Cardiac septum (tissue), 1 donor: ENCODE measurements around the gene VIPR1. TPM values are rescaled to one million over a fixed set of nuclear protein-coding genes. Genes with fewer than 3 reads are reported as not detected.
"Not testable (repeated sequence)": the region's sequence is repeated elsewhere in the genome, so short reads cannot be mapped to it uniquely, and the experiment has no call there.

Experiments
- DNase-seq: peaks from one replicate; pipeline ENCODE4 v3.0.0-alpha.2; 2020; ENCODE audit warnings: low spot score
- intact Hi-C: fragments of 100-400 bp; cut with DNase I; formaldehyde crosslinking; loops from one replicate; pipeline ENCODE4 v1.14.0; 2022
- total RNA-seq: library from RNA; stranded (reverse); fragmentation: NEBNext Ultra II Directional; extraction: Animal tissue kit (Norgen Biotek cat#: 25700); gene quantifications from one replicate; pipeline ENCODE4 v1.2.1, GENCODE V29; 2021
- donor health status: DM: no; HTN: no; CAD: no.

Gene VIPR1
- total RNA-seq, 1 donor from 2014 or later: 0.89 TPM

DNA sequence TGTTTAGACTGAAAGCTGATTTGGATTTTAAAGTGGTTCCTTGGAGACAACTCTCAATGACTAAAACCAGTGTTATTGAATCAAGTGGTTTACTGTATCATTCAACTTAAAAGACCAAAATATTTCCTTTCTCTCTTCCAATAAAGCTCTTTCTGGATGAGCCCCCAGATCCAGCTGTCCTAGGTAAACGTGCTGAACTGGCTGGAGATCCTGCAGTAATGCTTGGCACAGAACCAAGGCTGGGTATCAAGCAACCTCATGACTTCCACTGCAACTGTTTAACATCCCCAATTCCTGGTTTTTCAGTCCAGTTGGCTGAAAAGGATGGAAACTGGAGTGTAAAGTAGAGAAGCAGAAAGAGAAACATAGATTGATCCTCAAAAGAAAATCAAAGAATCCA, 50.4 kb downstream of the VIPR1 start:
- no peak for DNase-seq
- intact Hi-C loops: no loop called here

DNA sequence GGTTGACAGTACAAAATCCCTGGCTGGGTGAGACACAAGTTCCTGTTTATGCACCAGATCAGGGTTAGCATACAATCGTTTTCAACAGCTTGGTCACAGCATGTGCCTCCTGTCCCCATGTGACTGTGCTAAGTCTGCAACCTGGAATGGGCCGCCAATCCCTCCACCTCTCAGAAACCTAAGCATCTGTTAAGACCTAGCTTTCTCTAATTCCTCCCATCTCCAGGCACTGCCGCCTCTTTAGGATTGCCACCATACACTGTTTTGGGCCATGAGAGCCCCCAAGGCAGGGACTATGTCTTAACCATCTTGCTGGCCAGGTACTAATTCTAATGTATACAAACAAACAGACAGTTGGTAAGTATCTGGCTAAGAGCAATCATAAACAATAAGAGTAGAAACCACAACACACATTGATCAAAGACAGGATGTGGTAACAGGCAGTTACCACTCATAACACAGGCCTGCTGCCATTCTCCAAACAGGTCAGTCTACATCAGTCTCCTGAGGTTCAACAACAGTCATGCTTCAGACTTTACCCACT, 53.7 kb downstream of the VIPR1 start:
- DNase-seq: no peak
- intact Hi-C loops: no loop called here

DNA sequence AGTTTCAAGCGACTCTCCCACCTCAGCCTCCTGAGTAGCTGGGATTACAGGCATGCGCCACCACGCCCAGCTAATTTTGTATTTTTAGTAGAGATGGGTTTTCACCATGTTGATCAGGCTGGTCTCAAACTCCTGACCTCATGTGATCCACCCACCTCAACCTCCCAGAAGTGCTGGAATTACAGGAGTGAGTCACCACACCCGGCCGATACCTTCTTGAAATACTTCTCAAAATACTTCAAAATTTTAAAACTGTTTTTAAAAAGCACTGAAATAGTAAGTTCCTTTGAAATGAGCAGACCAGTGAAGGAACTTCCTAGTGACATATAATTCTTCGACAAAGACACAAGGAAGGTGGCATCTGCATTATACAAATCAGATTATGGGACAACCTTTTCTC, 54.4 kb downstream of the VIPR1 start:
- DNase-seq, intact Hi-C loops: not testable (repeated sequence)

DNA sequence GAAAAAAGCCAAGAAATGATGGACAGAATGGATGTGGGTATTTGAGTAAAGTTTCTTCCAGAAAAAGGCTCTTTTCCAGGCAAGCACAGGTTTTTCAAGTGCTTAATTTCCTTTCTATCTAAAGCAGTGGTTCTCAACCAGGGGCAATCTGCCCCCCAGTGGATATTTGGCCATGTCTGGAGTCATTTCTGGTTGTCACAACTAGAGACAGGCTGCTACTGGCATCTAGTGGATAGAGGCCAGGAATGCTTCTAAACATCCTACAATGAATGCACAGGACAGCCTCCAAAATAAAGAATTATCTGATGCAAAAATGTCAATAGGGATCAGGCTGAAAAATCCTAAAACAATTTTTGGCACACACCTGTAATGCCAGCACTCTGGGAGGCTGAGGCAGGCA, 55.4 kb downstream of the VIPR1 start:
- no peak for DNase-seq
- intact Hi-C loops: no loop called here

DNA sequence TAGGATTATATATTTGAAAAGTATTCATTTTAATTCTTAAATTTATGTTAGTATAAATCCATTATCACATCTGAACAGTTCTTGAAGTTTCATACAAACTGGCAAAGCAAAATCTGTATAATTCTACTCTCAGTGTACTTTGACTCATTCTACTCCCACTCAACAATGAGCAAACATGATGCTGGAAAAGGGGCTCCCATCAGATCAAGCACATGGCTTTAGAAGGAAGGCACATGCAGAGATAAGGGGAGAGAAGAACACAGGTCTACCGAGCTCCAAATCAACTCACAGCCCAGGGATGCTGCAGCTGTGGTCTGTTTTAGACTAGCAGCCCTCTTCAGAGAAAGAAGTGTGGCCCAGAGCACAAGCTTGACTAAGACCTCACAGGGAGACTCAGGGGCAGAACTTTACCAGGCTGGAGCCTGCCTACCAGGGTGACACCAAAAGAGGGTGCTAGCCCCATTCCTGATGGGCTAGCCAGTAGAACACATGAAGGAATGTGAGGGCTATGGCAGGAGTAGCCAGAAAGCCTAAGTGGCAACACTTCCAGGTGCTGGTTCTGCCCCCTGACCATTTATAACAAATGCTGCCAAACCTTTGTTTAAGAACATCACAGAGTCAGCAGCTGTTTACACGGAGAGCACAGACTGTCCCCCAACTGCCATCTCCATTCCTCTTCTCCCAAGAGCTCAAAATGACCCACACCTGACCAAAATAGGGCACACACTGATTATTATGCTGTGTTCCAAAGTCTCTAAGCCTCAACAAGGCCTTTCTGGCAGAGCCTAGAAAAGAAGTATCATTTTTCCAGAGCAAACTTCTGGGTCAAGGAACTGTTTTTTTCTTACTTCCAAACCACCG, 59.8 kb downstream of the VIPR1 start:
- intact Hi-C loops: no loop called here
- no peak for DNase-seq

DNA sequence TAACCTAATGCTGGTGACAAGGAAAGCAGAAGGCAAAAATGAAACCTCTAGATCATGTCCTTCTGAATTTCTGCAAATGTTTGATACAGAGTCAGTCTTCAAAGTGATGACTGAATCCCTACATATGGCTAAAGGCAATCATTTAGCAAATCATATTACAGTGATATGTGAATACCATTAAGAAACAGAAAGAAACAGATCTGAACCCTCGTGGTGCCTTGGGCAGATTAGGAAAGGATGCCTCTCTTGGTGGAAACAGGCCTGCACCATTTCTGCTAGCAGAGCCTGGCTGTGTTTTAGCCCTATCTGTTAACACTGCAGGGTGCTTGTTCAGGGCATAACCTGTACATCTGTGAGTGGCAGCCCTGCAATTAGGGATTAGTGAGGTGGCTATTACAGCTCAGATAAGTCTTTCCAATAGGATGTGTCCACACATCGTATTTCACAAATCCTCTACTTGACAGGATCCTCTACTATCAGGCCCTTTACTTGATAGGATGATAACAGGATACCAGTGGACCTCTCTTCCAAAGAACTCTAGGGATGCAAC, 67.2 kb downstream of the VIPR1 start:
- no peak for DNase-seq
- intact Hi-C loops: no loop called here

DNA sequence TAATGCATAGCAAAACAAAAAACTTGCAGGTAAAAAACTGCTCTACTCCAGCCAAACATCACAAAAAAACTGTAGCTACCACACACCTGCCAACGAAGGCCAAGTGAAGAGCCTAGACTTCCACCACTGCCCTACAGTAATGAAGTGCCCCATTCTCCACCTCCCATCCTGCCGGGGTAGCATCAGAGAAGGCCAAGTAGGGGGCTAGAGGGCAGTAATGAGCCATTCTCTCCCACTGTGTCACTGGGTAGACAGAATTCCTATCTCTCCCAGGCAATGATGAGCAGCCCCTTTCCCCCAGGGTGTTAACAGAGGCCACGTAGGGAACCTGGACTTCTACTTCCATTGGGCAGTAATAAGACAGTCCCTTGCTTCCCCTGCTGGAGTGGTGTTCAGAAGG, 69.8 kb downstream of the VIPR1 start:
- no peak for DNase-seq
- intact Hi-C loops: no loop called here

DNA sequence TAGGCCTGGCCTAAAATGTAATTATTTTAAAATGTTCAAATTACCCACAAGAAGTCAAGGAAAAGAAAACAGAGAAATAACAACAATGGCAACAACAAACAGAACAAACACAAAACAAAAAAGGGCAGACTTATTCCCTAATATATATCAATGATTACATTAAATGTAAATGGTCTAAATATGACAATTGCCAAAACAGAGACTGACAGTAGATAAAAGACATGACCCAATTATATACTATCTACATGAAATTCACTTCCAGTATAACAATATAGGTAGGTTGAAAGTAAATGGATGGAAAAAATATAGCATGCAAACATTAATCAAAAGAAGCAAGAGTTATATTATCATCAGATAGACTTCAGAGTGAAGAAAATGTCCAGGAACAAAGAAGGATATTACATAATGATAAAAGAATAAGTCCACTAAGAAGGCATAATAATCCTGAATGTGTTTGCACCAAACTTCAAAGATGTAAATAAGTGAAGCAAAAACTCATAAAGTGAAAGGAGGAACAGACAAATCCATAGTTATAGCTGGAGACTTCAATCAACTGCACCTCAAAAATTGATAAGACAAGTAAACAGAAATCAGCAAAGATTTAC, 72.8 kb downstream of the VIPR1 start:
- intact Hi-C loops: no loop called here
- no peak for DNase-seq

DNA sequence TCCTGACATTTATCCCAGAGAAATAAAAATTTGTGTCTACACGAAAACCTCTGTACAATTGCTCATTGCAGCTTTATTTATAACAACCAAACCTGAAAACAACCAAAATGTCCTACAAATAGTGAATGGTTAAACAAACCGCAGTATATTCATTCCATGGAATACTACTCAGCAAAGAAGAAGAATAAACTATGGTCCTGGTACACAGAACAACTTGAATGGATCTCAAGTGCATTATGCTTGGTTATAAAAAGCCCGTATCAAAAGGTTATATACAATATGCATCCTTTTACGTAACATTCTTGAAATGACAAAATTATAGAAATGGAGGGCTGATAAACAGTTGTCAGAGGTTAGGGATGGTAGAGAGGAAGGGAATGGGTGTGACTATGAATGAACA, 75.6 kb downstream of the VIPR1 start:
- intact Hi-C loops: no loop called here
- no peak for DNase-seq

DNA sequence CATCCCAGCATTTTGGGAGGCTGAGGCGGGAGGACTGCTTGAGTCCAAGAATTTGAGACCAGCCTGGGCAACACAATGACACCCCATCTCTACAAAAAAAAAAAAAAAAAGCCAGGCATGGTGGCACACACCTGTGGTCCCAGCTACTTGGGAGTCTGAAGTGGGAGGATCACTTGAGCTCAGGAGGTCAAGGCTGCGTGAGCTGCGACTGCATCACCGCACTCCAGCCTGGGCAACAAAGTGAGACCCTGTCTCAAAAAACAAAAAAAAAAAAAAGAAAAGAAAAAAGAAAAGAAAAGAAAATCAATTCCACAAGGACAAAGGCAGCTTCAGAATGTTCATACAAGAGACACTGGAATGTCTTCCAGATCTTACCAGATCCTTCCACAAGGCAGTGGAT, 76.9 kb downstream of the VIPR1 start:
- DNase-seq, intact Hi-C loops: not testable (repeated sequence)

DNA sequence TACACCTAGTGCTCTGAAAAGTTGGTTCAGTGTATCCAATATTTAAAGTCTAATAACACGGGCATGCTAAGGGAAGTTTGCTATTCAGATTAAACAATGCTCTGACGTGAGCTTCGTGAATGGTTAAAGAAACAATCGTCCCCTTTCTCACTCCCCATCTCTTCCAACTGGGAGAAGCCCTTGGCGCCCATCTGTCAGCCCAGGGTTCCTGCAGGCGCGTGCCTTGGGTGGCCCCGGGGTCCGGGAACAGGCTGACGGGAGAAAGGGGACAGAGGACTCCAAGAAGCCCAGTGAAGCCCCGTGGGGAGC, 78.9 kb downstream of the VIPR1 start:
- no peak for DNase-seq
- intact Hi-C loops: loop anchor here (5.0 kb wide), 1 partner anchor 166 kb away; no protein-coding TSS in a partner anchor

DNA sequence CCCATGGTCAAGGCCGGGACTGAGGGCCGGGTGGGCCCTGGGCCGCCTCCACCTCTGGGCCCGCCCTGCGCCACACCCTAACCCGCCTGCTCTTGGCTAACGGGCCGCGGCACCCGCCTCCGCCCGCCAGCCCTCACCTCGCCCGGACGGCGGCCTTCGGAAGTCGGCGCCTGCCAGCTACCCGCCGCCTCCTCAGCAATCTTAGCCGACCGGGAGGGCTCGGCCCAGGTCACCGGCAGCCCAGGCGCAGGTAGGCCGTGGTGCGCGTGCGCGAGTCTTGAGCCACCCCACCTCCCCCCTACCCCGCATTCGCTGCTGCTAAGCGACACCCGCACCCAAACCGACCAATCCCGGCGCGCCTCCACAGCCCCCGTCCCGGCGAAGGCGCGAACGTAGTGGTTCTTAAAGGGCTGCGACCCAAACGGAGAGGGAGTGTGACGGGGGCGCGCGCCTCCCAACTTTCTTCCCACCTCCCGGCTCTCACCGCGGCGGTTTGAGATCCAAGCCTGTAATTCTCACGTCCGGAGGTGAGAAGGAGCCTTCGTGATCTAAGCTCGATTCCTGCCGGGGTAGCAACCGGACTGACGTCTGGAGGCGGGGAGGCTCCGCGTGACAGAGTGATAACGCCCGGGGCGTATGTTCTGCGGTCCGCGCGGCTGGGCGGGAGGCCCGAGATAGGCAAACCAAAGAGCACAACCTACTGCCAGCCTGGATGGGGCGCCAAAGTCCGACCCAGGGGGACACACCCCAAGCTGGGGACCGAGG, 79.4 kb downstream of the VIPR1 start, which contains the start of gene SEC22C:
Gene SEC22C, minus strand, starts transcription at position 259 of the 765 bp plus-strand sequence. CDS start 12,921 bp downstream, outside the sequence.
- intact Hi-C loops: loop anchor here (2.0 to 5.0 kb wide), 2 partner anchors 73 to 165 kb away; no protein-coding TSS in a partner anchor
- peak; percentile 98 for DNase-seq

DNA sequence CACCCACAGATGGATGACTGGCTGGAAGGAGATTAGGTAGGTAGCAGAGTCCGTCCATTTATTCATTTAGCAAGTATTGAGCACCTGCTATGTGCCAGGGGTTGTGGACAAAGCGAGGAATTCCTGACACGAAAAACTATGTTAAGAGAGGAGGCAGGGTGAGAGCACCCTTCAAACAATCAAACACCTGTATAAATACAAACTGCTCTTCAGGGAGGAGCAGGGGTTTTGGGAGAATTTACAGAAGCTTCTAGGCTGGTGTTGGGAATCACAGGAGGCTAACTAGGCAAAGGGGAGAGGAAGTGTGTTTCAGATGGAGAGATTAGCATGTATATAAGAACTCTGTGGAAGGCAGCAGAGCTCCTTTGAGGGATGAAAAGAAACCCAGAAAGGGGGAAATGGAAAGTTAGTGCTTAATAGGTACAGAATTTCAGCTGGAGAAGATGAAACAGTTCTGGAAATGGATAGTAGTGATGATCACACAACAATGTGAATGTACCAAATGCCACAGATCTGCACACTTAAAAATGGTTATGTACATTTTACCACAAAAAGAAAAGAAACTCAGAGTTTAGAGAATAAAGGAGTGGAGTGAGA, 80.1 kb downstream of the VIPR1 start:
- intact Hi-C loops: loop anchor here (2.0 to 5.0 kb wide), 2 partner anchors 72 to 165 kb away; no protein-coding TSS in a partner anchor
- DNase-seq: no peak

Other genes with a start within 250 kb of the VIPR1 start
- gene CCK, start 236.5 kb upstream of the VIPR1 start, total RNA-seq: not detected
- not detected for gene LYZL4, start 92.0 kb upstream of the VIPR1 start, total RNA-seq
- 31.5 TPM for gene SEC22C, start 79.3 kb downstream of the VIPR1 start, total RNA-seq
- 9.6 TPM for gene SS18L2, start 88.2 kb downstream of the VIPR1 start, total RNA-seq
- gene NKTR, start 98.0 kb downstream of the VIPR1 start, total RNA-seq: 35.1 TPM
- 202 TPM for gene ZBTB47, start 151.1 kb downstream of the VIPR1 start, total RNA-seq
- gene KLHL40, start 182.9 kb downstream of the VIPR1 start, total RNA-seq: 0.57 TPM
- 505 TPM for gene HHATL, start 200.2 kb downstream of the VIPR1 start, total RNA-seq